HepG2 (cell line): Measurements from ENCODE around the gene UQCC2.

Experiments
- BHLHE40 ChIP-seq: IDR thresholded peaks from 2 replicates; pipeline ENCODE4 v1.6.1; 2011; ENCODE audit warnings: low read length, improper control_type of control experiment
- HNRNPL ChIP-seq: fragments of 200-400 bp; formaldehyde crosslinking; IDR thresholded peaks from 2 replicates; pipeline ENCODE4 v1.6.1; 2017; ENCODE audit warnings: mild to moderate bottlenecking, low read depth, low read length
- TF ChIP-seq, protein P1 (sequence below): sonication (generic); formaldehyde crosslinking; IDR thresholded peaks from 2 replicates; pipeline ENCODE4 v1.5.0; 2020; ENCODE audit warnings: mild to moderate bottlenecking, missing genetic modification reagents, moderate library complexity

DNA sequence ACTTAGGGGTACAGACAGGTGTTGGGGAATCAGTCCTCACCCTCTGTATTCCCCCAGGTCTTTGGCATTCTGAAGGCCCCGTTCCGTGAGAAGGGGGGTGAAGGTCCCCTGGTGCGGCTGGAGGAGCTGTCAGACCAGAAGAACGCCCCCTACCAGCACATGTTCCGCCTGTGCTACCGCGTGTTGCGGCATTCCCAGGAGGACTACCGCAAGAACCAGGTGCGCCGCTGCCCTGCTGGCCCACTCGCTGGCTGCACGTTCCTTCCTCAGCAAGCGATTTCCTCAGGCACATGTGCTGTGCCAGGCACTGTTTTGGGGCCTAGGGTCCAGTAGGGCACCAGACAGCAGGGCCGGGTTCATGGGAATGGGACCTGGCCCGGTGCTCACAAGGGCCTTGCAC lies 44.4 kb downstream of the UQCC2 start:
- no peak for TF ChIP-seq BHLHE40
- TF ChIP-seq HNRNPL = no peak
- TF ChIP-seq, protein P1, sequence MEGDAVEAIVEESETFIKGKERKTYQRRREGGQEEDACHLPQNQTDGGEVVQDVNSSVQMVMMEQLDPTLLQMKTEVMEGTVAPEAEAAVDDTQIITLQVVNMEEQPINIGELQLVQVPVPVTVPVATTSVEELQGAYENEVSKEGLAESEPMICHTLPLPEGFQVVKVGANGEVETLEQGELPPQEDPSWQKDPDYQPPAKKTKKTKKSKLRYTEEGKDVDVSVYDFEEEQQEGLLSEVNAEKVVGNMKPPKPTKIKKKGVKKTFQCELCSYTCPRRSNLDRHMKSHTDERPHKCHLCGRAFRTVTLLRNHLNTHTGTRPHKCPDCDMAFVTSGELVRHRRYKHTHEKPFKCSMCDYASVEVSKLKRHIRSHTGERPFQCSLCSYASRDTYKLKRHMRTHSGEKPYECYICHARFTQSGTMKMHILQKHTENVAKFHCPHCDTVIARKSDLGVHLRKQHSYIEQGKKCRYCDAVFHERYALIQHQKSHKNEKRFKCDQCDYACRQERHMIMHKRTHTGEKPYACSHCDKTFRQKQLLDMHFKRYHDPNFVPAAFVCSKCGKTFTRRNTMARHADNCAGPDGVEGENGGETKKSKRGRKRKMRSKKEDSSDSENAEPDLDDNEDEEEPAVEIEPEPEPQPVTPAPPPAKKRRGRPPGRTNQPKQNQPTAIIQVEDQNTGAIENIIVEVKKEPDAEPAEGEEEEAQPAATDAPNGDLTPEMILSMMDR = no peak
